ENCODE data around the gene ROGDI. TPM values are rescaled to one million over a fixed set of nuclear protein-coding genes. Genes with fewer than 3 reads are reported as not detected.

ROGDI gene
- total and polyA plus RNA-seq, 9 of the 15 experiments (the other 6 are each of a cell fraction or from before 2014, with no cell fraction given), result 0.97 to 37.3 (median 16.5) TPM

DNA sequence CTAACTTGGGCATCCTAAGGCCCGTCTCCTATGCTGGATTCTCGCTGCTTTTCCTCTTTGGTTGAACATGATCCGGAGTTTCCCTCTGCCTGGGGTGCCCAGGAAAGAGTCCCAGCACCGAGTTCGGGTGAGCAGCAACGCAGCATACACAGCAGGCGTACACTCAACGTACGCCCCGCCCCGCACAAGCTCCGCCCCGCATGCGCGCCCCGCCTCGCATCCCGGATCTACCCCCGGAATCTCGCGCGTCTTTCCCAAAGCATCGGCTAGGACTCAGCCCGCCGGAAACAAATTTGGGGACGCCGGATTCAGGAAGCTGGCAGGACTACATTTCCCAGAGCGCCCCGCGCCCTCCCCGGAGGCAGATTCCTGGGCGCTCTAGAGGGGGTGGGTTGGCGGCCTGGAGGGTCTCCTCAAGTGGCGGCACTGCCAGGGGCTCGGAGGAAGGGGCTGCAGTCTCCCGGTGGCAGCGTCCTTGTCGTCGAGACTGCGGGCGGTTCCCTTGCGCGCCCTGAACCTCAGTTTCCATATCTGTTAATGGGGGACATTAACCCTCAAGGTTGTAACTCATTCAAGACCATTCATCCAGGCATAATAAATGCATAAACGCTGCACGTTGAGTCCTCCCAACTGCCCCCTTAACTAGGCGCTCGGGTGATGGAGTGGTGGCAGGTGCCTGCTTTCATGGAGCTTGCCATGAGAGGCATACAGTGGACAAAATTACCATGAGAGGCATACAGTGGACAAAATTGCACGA lies 33.7 kb downstream of the ROGDI start (continued):
- no peak for TF ChIP-seq KAT2B (IDR thresholded peaks at IDR 0.05; ENCODE audit: low read depth, low read length)
- no peak for TF ChIP-seq EZH2 (IDR thresholded peaks at IDR 0.05; ENCODE audit: borderline replicate concordance, low read depth, low read length)
- TF ChIP-seq, protein P1, sequence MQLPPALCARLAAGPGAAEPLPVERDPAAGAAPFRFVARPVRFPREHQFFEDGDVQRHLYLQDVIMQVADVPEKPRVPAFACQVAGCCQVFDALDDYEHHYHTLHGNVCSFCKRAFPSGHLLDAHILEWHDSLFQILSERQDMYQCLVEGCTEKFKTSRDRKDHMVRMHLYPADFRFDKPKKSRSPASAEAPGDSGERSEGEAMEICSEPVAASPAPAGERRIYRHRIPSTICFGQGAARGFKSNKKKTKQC (CRISPR knock-in tag; IDR thresholded peaks at IDR 0.05), result no peak
- TF ChIP-seq NFXL1 (CRISPR knock-in tag; IDR thresholded peaks at IDR 0.05), result no peak
- peak; percentile 20; the same call in 1 of the 2 replicates for TF ChIP-seq TOE1 (IDR thresholded peaks at IDR 0.05; ENCODE audit: borderline replicate concordance)
- TF ChIP-seq TOE1 (CRISPR knock-in tag; IDR thresholded peaks at IDR 0.05; ENCODE audit: borderline replicate concordance, low read depth), result no peak
- TF ChIP-seq KDM4B (IDR thresholded peaks at IDR 0.05; ENCODE audit: borderline replicate concordance in 2 of 2, low read depth in 1 of 2), result peak in 1 of 2 experiments; percentile 73; a peak in 1 of 4 replicates
- TF ChIP-seq ZNF239 (CRISPR knock-in tag; IDR thresholded peaks at IDR 0.05), result no peak
- TF ChIP-seq POLR3G (IDR thresholded peaks at IDR 0.05; ENCODE audit: extremely low read depth, insufficient read length, insufficient replicate concordance), result no peak
- no peak for TF ChIP-seq STAT5B (CRISPR knock-in tag; IDR thresholded peaks at IDR 0.05)
- no peak for TF ChIP-seq ZFP1 (CRISPR knock-in tag; IDR thresholded peaks at IDR 0.05)
- no peak for TF ChIP-seq SREBF2 (CRISPR knock-in tag; IDR thresholded peaks at IDR 0.05)
- TF ChIP-seq SMAD1 (IDR thresholded peaks at IDR 0.05; ENCODE audit: low read depth, low read length, partially characterized antibody), result no peak
- TF ChIP-seq PCBP1 (IDR thresholded peaks at IDR 0.05; ENCODE audit: low read depth, low read length, poor library complexity, severe bottlenecking), result peak; percentile 41
- TF ChIP-seq CCNT2 (IDR thresholded peaks at IDR 0.05; ENCODE audit: borderline replicate concordance, extremely low read depth, insufficient read length, low read depth, low read length), result peak; percentile 52
- no peak for TF ChIP-seq CHCHD3 (CRISPR knock-in tag; IDR thresholded peaks at IDR 0.05)
- TF ChIP-seq XRCC4 (IDR thresholded peaks at IDR 0.05; ENCODE audit: extremely low read depth, insufficient read depth, insufficient read length), result no peak
- TF ChIP-seq ZNF280A (IDR thresholded peaks at IDR 0.05; ENCODE audit: low read depth, partially characterized antibody), result no peak
- no peak for TF ChIP-seq SETDB1 (IDR thresholded peaks at IDR 0.05; ENCODE audit: low read length)
- TF ChIP-seq RBM34 (IDR thresholded peaks at IDR 0.05; ENCODE audit: borderline replicate concordance, insufficient read depth, low read length), result no peak
- no peak for TF ChIP-seq ZNF23 (CRISPR knock-in tag; IDR thresholded peaks at IDR 0.05)
- TF ChIP-seq TFAP4 (CRISPR knock-in tag; IDR thresholded peaks at IDR 0.05; ENCODE audit: borderline replicate concordance), result peak; percentile 35; the same call in 1 of the 2 replicates
- no peak for TF ChIP-seq PTTG1 (tag; IDR thresholded peaks at IDR 0.05; ENCODE audit: low read depth)
- no peak for TF ChIP-seq ETV6 (IDR thresholded peaks at IDR 0.05; ENCODE audit: borderline replicate concordance in 1 of 2, low read depth in 2 of 2, low read length in 1 of 2)
- no peak for TF ChIP-seq ETV6 (CRISPR knock-in tag; IDR thresholded peaks at IDR 0.05; ENCODE audit: borderline replicate concordance)
- TF ChIP-seq KLF6 (CRISPR knock-in tag; IDR thresholded peaks at IDR 0.05; ENCODE audit: borderline replicate concordance), result no peak
- TF ChIP-seq XRCC3 (IDR thresholded peaks at IDR 0.05), result no peak

Measured in K562 (cell line).